Measurements from ENCODE around the gene ASGR2.
"Not testable (repeated sequence)": the region's sequence is repeated elsewhere in the genome, so short reads cannot be mapped to it uniquely, and the experiment has no call there.

The ASGR2 gene

GRCh38 chr17:7114241-7114874 is at the start of gene ASGR2:
TSS of gene ASGR2 (minus strand) at chr17:7114822. CDS start at chr17:7114240, 582 bp downstream.
- Histone ChIP-seq H3K9ac (no peak within 1 kb of the TSS), H3K79me2 (ENCODE audit: insufficient read depth, low read depth) (no peaks in the 10 kb centered on the region), H3K36me3 (ENCODE audit: insufficient read depth) (no peaks in the 10 kb centered on the region), H3K4me1 (ENCODE audit: low read depth, poor library complexity, severe bottlenecking) (no peaks in the 10 kb centered on the region), H3K4me3 (IDR thresholded peaks at IDR 0.05; ENCODE audit: insufficient read depth, low read depth, low read length) (no peak within 1 kb of the TSS), H3K4me2 (no peak within 1 kb of the TSS), H2AFZ (ENCODE audit: low read depth) (no peak within 1 kb of the TSS), H4K20me1 (ENCODE audit: insufficient read depth) (no peaks in the 10 kb centered on the region), H3K27me3 (ENCODE audit: insufficient read depth, low read depth) (no peaks in the 10 kb centered on the region), H3K27ac (no peak within 1 kb of the TSS)
- TF ChIP-seq CTCF (conservative IDR thresholded peaks at IDR 0.05; ENCODE audit: low read depth, low read length), result no peak

- not testable (repeated sequence) for H3K27ac ChIP-seq; H3K4me2 ChIP-seq; H2AFZ ChIP-seq (ENCODE audit: low read depth); H3K36me3 ChIP-seq (ENCODE audit: insufficient read depth); H3K79me2 ChIP-seq (ENCODE audit: insufficient read depth, low read depth); H4K20me1 ChIP-seq (ENCODE audit: insufficient read depth); H3K9ac ChIP-seq; H3K4me3 ChIP-seq (IDR thresholded peaks at IDR 0.05; ENCODE audit: insufficient read depth, low read depth, low read length); H3K4me1 ChIP-seq (ENCODE audit: low read depth, poor library complexity, severe bottlenecking); H3K27me3 ChIP-seq (ENCODE audit: insufficient read depth, low read depth)
These were observed 44.9 kb upstream of the ASGR2 start for GRCh38 chr17:7159571-7159970.

- H3K9ac ChIP-seq; H3K4me3 ChIP-seq (IDR thresholded peaks at IDR 0.05; ENCODE audit: insufficient read depth, low read depth, low read length); H3K4me2 ChIP-seq; H3K79me2 ChIP-seq (ENCODE audit: insufficient read depth, low read depth); H3K36me3 ChIP-seq (ENCODE audit: insufficient read depth); H2AFZ ChIP-seq (ENCODE audit: low read depth); H3K27me3 ChIP-seq (ENCODE audit: insufficient read depth, low read depth); H3K4me1 ChIP-seq (ENCODE audit: low read depth, poor library complexity, severe bottlenecking); H4K20me1 ChIP-seq (ENCODE audit: insufficient read depth); H3K27ac ChIP-seq: not testable (repeated sequence)
These were observed 43.8 kb upstream of the ASGR2 start for GRCh38 chr17:7158424-7158823.

- no peaks in the 10 kb centered on the region for H3K4me1 ChIP-seq (ENCODE audit: low read depth, poor library complexity, severe bottlenecking)
- H3K4me2 ChIP-seq, result no peak overlapping the region
- no peak for TF ChIP-seq CTCF (conservative IDR thresholded peaks at IDR 0.05; ENCODE audit: low read depth, low read length)
- no peak overlapping the region for H3K27ac ChIP-seq
- no peak overlapping the region for H3K9ac ChIP-seq
- H3K27me3 ChIP-seq (ENCODE audit: insufficient read depth, low read depth), result no peaks in the 10 kb centered on the region
- no peaks in the 10 kb centered on the region for H3K79me2 ChIP-seq (ENCODE audit: insufficient read depth, low read depth)
- no peaks in the 10 kb centered on the region for H3K36me3 ChIP-seq (ENCODE audit: insufficient read depth)
- H3K4me3 ChIP-seq (IDR thresholded peaks at IDR 0.05; ENCODE audit: insufficient read depth, low read depth, low read length), result no peak overlapping the region
- no peaks in the 10 kb centered on the region for H4K20me1 ChIP-seq (ENCODE audit: insufficient read depth)
- no peak overlapping the region for H2AFZ ChIP-seq (ENCODE audit: low read depth)
These were observed 41.8 kb upstream of the ASGR2 start for GRCh38 chr17:7156342-7156940.

- no peak overlapping the region for H3K4me3 ChIP-seq (IDR thresholded peaks at IDR 0.05; ENCODE audit: insufficient read depth, low read depth, low read length)
- no peak overlapping the region for H2AFZ ChIP-seq (ENCODE audit: low read depth)
- TF ChIP-seq CTCF (conservative IDR thresholded peaks at IDR 0.05; ENCODE audit: low read depth, low read length), result no peak
- H3K9ac ChIP-seq, result no peak overlapping the region
- H3K27me3 ChIP-seq (ENCODE audit: insufficient read depth, low read depth), result no peaks in the 10 kb centered on the region
- no peaks in the 10 kb centered on the region for H3K4me1 ChIP-seq (ENCODE audit: low read depth, poor library complexity, severe bottlenecking)
- no peak overlapping the region for H3K4me2 ChIP-seq
- H4K20me1 ChIP-seq (ENCODE audit: insufficient read depth), result no peaks in the 10 kb centered on the region
- H3K79me2 ChIP-seq (ENCODE audit: insufficient read depth, low read depth), result no peaks in the 10 kb centered on the region
- no peak overlapping the region for H3K27ac ChIP-seq
- no peaks in the 10 kb centered on the region for H3K36me3 ChIP-seq (ENCODE audit: insufficient read depth)
These were observed 33.1 kb upstream of the ASGR2 start for GRCh38 chr17:7147772-7148171.

All from KMS-11 (cell line).